Stomach (tissue), 9 donors: ENCODE measurements around the gene KIAA1614. TPM values are rescaled to one million over a fixed set of nuclear protein-coding genes. Genes with fewer than 3 reads are reported as not detected.
A peak's percentile ranks its signal among the peaks of the same experiment; 100 is the strongest.

Experiments
- DNase-seq, 2 donors: peaks; one replicate each; pipeline versions ENCODE4 v3.0.0 to v3.0.0-alpha.2; 2013 to 2019
- H3K27ac ChIP-seq, 5 donors: fragments of 200-600 bp in 4 of 5; sonication (generic) in 4 of 5; one replicate each; pipeline ENCODE4 v1.5.1; 2013 to 2019; ENCODE audit warnings: mild to moderate bottlenecking in 1 of 5, moderate library complexity in 1 of 5
- H3K27me3 ChIP-seq, 3 donors: fragments of 200-600 bp; sonication (generic); one replicate each; pipeline ENCODE4 v1.5.1; 2017 to 2019; ENCODE audit warnings: mixed run types in 1 of 3
- H3K36me3 ChIP-seq, 4 donors: fragments of 200-600 bp; sonication (generic); 1 replicate in 3 of 4; 2 replicates in 1 of 4; pipeline ENCODE4 v1.5.1; 2016 to 2019
- H3K4me1 ChIP-seq, 4 donors: fragments of 200-600 bp; sonication (generic); one replicate each; pipeline ENCODE4 v1.5.1; 2016 to 2019
- H3K4me3 ChIP-seq, 4 donors: fragments of 200-600 bp; sonication (generic) in 3 of 4; one replicate each; pipeline ENCODE4 v1.5.1; 2016 to 2019; ENCODE audit warnings: mild to moderate bottlenecking in 1 of 4
- H3K9me3 ChIP-seq, 4 donors: fragments of 200-600 bp; sonication (generic); one replicate each; pipeline ENCODE4 v1.5.1; 2016 to 2019
- EP300 ChIP-seq: sonication (generic); formaldehyde crosslinking; IDR thresholded peaks from one replicate; pipeline ENCODE4 v1.6.1; 2017; ENCODE audit warnings: antibody characterized with exemption
- POLR2A ChIP-seq, 4 donors: fragments of 450-650 bp; IDR thresholded peaks; one replicate each; pipeline ENCODE4 v1.6.1; 2016; ENCODE audit warnings: antibody characterized with exemption in 4 of 4, control low read depth in 2 of 4, mild to moderate bottlenecking in 1 of 4, moderate library complexity in 1 of 4
- POLR2AphosphoS5 ChIP-seq, 3 donors: sonication (generic); formaldehyde crosslinking; IDR thresholded peaks; one replicate each; pipeline ENCODE4 v1.6.1; 2016; ENCODE audit warnings: antibody characterized with exemption in 3 of 3
- WGBS, 5 donors: extraction: QIAGEN DNeasy Blood & Tissue Kit in 3 of 5; methylation state at CpG; one replicate each; pipeline versions ENCODE4 v1.1.5 to v1.1.7; 2013 to 2018; 5-methylcytosine and 5-hydroxymethylcytosine counted together
- intact Hi-C: fragments of 100-400 bp; cut with DNase I; formaldehyde crosslinking; loops from one replicate; pipeline ENCODE4 v1.15.1; 2023; ENCODE audit warnings: low total_unique reads
- polyA plus RNA-seq, 3 donors: library from polyadenylated mRNA; stranded (reverse); fragments of 200-250 nt; gene quantifications; one replicate each; pipeline ENCODE4 v1.2.3, GENCODE V29; 2013
- total RNA-seq, 5 donors: library from RNA; depleted of rRNA; stranded (reverse); fragments of >200 nt; gene quantifications; one replicate each; pipeline versions ENCODE4 v1.1.0 to v1.2.3, GENCODE V29; 2014 to 2016
- TF ChIP-seq, protein P1 (sequence below), 7 experiments: fragments of 450-650 bp in 4 of 7; fragments of 200-600 bp in 3 of 7; sonication (generic) in 3 of 7; IDR thresholded peaks; one replicate each; pipeline ENCODE4 v1.5.1; 2016 to 2019; ENCODE audit warnings: antibody characterized with exemption in 7 of 7, control low read depth in 2 of 7, mild to moderate bottlenecking in 1 of 7
- donor health status: healthy with polysubstance abuse.
- donor health status: Bipolar disorder and iron deficiency.
- donor health status: healthy.

The KIAA1614 gene
- total and polyA plus RNA-seq, 8 donors = under 0.01 to 6.1 (median 1.8) TPM; not detected in 1

DNA sequence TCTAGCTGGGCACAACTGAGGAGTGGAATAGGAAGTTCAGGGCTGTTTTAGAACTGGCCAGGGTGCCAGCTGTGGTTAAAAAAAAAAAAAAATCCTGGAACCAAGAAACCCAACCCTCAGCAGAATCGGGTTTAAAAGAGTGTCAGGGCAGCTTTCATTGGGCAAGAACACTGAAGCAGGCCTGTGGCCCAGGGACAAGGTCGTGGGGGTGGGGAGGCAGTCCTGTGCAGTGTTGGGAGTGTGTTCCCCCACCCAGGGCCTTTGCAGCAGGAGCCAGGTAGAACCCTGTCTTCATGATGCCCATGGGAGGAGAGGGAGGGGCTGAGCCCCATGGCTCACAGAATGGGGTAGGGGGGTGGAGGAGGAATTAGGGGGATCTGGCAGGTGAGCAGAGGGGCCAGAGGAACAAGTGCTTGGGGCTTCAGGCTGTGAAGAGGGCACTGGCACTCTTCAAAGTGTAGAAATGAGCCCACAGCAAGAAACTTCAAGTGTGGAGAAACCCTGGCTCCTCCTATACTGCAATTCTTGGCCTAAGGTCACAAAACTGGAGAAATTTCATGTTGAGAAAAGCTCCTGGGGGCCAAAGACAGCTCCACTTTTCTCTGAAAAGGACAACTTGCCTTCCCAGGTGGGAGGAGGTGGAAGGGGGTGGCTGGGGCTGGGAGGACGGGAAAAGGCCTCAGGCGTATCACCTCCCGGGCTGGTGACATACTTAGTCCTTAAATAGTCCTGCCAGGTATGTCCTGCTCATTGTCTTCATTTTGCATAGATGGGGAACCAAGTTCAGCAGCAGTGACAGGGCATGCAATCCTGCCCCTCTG, 39.3 kb downstream of the KIAA1614 start:
- H3K27ac ChIP-seq = no peak overlapping the region
- TF ChIP-seq POLR2A (IDR thresholded peaks at IDR 0.05) = no peak
- no peak for TF ChIP-seq POLR2AphosphoS5 (IDR thresholded peaks at IDR 0.05)
- TF ChIP-seq, protein P1, sequence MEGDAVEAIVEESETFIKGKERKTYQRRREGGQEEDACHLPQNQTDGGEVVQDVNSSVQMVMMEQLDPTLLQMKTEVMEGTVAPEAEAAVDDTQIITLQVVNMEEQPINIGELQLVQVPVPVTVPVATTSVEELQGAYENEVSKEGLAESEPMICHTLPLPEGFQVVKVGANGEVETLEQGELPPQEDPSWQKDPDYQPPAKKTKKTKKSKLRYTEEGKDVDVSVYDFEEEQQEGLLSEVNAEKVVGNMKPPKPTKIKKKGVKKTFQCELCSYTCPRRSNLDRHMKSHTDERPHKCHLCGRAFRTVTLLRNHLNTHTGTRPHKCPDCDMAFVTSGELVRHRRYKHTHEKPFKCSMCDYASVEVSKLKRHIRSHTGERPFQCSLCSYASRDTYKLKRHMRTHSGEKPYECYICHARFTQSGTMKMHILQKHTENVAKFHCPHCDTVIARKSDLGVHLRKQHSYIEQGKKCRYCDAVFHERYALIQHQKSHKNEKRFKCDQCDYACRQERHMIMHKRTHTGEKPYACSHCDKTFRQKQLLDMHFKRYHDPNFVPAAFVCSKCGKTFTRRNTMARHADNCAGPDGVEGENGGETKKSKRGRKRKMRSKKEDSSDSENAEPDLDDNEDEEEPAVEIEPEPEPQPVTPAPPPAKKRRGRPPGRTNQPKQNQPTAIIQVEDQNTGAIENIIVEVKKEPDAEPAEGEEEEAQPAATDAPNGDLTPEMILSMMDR (IDR thresholded peaks at IDR 0.05) = no peak
- TF ChIP-seq EP300 = no peak
- no peaks in the 10 kb centered on the region for H3K27me3 ChIP-seq
- intact Hi-C loops = no loop called here
- H3K4me3 ChIP-seq = no peak overlapping the region
- H3K9me3 ChIP-seq = peaks cover 0 to 3% (median 0%) of the 10 kb centered on the region in 4 donors
- WGBS, 5 donors = 65 to 91% (median 73%) methylated on average over 5 of the region's 5 CpGs
- H3K4me1 ChIP-seq = peaks cover 6 to 29% (median 19%) of the 10 kb centered on the region in 4 donors
- H3K36me3 ChIP-seq = peaks cover 0 to 33% (median 20%) of the 10 kb centered on the region in 4 donors
- DNase-seq = no peak

DNA sequence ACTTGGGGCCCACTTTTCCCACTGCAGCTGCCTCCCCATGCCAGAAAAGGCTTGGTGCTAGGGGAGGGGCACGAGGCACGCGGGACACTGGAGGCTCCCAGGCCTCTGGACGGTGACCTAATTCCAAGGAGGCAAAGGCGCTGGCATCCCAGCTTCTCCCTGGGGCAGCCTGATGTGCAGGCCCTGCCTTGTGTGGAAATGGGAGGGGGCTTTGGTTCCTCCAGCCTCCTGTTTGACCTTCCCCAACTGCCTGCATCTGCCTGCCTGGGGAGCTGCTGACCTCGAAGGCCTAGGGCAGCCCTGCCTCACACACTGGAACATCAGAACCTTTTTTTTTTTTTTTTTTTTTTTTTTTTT, 39.9 kb downstream of the KIAA1614 start:
- peaks cover 0 to 27% (median 18%) of the 10 kb centered on the region in 4 donors for H3K36me3 ChIP-seq
- H3K9me3 ChIP-seq = no peaks in the 10 kb centered on the region
- peaks cover 6 to 29% (median 19%) of the 10 kb centered on the region in 4 donors for H3K4me1 ChIP-seq
- intact Hi-C loops = no loop called here
- DNase-seq = no peak
- TF ChIP-seq, protein P1 (IDR thresholded peaks at IDR 0.05) = no peak
- TF ChIP-seq EP300 = no peak
- no peak for TF ChIP-seq POLR2A (IDR thresholded peaks at IDR 0.05)
- no peak for TF ChIP-seq POLR2AphosphoS5 (IDR thresholded peaks at IDR 0.05)
- H3K27me3 ChIP-seq = no peaks in the 10 kb centered on the region
- no peak overlapping the region for H3K27ac ChIP-seq
- WGBS, 5 donors = 85 to 100% (median 96%) methylated on average over 3 to 6 of the region's 6 CpGs
- H3K4me3 ChIP-seq = no peak overlapping the region

- intact Hi-C loops = no loop called here
- no peaks in the 10 kb centered on the region for H3K27me3 ChIP-seq
- H3K36me3 ChIP-seq = peaks cover 0 to 19% (median 15%) of the 10 kb centered on the region in 4 donors
- H3K4me1 ChIP-seq = peaks cover 6 to 29% (median 19%) of the 10 kb centered on the region in 4 donors
- WGBS, 5 donors = 13 to 34% (median 18%) methylated on average over 17 to 41 of the region's 41 CpGs
- no peak for TF ChIP-seq EP300
- TF ChIP-seq POLR2AphosphoS5 (IDR thresholded peaks at IDR 0.05) = no peak
- TF ChIP-seq, protein P1 (IDR thresholded peaks at IDR 0.05) = no peak
- TF ChIP-seq POLR2A (IDR thresholded peaks at IDR 0.05) = no peak
- peak overlapping the region; percentile 50 to 81 (median 62) for H3K4me3 ChIP-seq
- no peaks in the 10 kb centered on the region for H3K9me3 ChIP-seq
- peak overlapping the region in 3 of 5 donors; percentile 63 to 82 (median 75) for H3K27ac ChIP-seq
- peak; percentile 45 to 70 for DNase-seq
Measured at GRCh38 chr1:180953291-180954004, 40.8 kb downstream of the KIAA1614 start.

GRCh38 chr1:180954005-180954800, 41.5 kb downstream of the KIAA1614 start:
- TF ChIP-seq EP300 (no peak), POLR2AphosphoS5 (IDR thresholded peaks at IDR 0.05) (peak in 2 of 3 donors; percentile 19 to 26), POLR2A (IDR thresholded peaks at IDR 0.05) (no peak)
- TF ChIP-seq, protein P1 (IDR thresholded peaks at IDR 0.05) = no peak
- Histone ChIP-seq H3K27me3 (no peaks in the 10 kb centered on the region), H3K27ac (peak overlapping the region in 4 of 5 donors; percentile 36 to 82 (median 69)), H3K4me1 (peaks cover 6 to 29% (median 19%) of the 10 kb centered on the region in 4 donors), H3K36me3 (peaks cover 0 to 15% (median 14%) of the 10 kb centered on the region in 4 donors), H3K4me3 (peak overlapping the region; percentile 50 to 81 (median 62)), H3K9me3 (no peaks in the 10 kb centered on the region)
- peak; percentile 66 to 90 for DNase-seq
- 14 to 41% (median 16%) methylated on average over 26 to 74 of the region's 74 CpGs for WGBS, 5 donors
- intact Hi-C loops = no loop called here
